GM23338 (cell line): ENCODE measurements around the gene KCTD21. TPM values are rescaled to one million over a fixed set of nuclear protein-coding genes. Genes with fewer than 3 reads are reported as not detected.

ENCODE experiments used
- ATAC-seq: fragments of 200-7000 bp; cut with Tn5 transposase; 3 replicates; pipeline ENCODE4 v1.9.1; 2020
- DNase-seq: peaks from one replicate; pipeline ENCODE4 v3.0.0-alpha.2; 2015; ENCODE audit warnings: low spot score
- H2AFZ ChIP-seq: fragments of 200-600 bp; sonication (generic); 2 replicates; pipeline ENCODE4 v1.8.0; 2016; ENCODE audit warnings: antibody characterized with exemption, mild to moderate bottlenecking, moderate library complexity
- H3F3A ChIP-seq: fragments of 200-600 bp; sonication (generic); replicated peaks from 2 replicates; pipeline ENCODE4 v1.8.0; 2017; ENCODE audit warnings: antibody characterized with exemption, mixed run types, low read depth
- H3K27ac ChIP-seq: fragments of 200-600 bp; sonication (generic); 2 replicates; pipeline ENCODE4 v1.6.1; 2016; ENCODE audit warnings: low read depth
- H3K27me3 ChIP-seq: fragments of 200-600 bp; sonication (generic); 2 replicates; pipeline ENCODE4 v1.8.0; 2016; ENCODE audit warnings: mild to moderate bottlenecking, mixed run types, moderate library complexity; ENCODE audit not compliant: insufficient read depth
- H3K36me3 ChIP-seq: fragments of 200-600 bp; sonication (generic); 2 replicates; pipeline ENCODE4 v1.8.0; 2016; ENCODE audit warnings: mild to moderate bottlenecking; ENCODE audit not compliant: insufficient read depth
- H3K4me1 ChIP-seq: fragments of 200-600 bp; sonication (generic); 2 replicates; pipeline ENCODE4 v1.8.0; 2016; ENCODE audit warnings: mild to moderate bottlenecking, moderate library complexity; ENCODE audit not compliant: insufficient read depth
- H3K4me2 ChIP-seq: fragments of 200-600 bp; sonication (generic); 2 replicates; pipeline ENCODE4 v1.7.1; 2017; ENCODE audit warnings: mixed run types
- H3K4me3 ChIP-seq: fragments of 200-600 bp; sonication (generic); 2 replicates; pipeline ENCODE4 v1.6.1; 2016; ENCODE audit warnings: mixed run types
- H3K79me2 ChIP-seq: fragments of 200-600 bp; sonication (generic); replicated peaks from 2 replicates; pipeline ENCODE4 v1.8.0; 2017; ENCODE audit warnings: mild to moderate bottlenecking; ENCODE audit not compliant: insufficient read depth
- H3K9me2 ChIP-seq: fragments of 200-600 bp; sonication (generic); 2 replicates; pipeline ENCODE4 v1.8.0; 2017; ENCODE audit not compliant: insufficient read depth
- H4K20me1 ChIP-seq: fragments of 200-600 bp; sonication (generic); replicated peaks from 2 replicates; pipeline ENCODE4 v1.8.0; 2017; ENCODE audit warnings: mild to moderate bottlenecking; ENCODE audit not compliant: insufficient read depth
- H3K27ac Mint-ChIP-seq: 2 replicates; pipeline ENCODE4 v1.8.0; 2020; ENCODE audit warnings: inconsistent platforms, mild to moderate bottlenecking, moderate library complexity, mixed read lengths
- H3K27me3 Mint-ChIP-seq: 3 replicates; pipeline ENCODE4 v1.8.0; 2022; ENCODE audit warnings: low read depth, mild to moderate bottlenecking, moderate library complexity, mixed read lengths, inconsistent platforms; ENCODE audit not compliant: insufficient read depth, poor library complexity
- H3K36me3 Mint-ChIP-seq: 3 replicates; pipeline ENCODE4 v1.8.0; 2021; ENCODE audit warnings: low read depth, mild to moderate bottlenecking, inconsistent platforms, moderate library complexity, mixed read lengths
- H3K4me1 Mint-ChIP-seq: 3 replicates; pipeline ENCODE4 v1.8.0; 2020; ENCODE audit warnings: mild to moderate bottlenecking, inconsistent platforms, mixed read lengths
- H3K4me3 Mint-ChIP-seq: 3 replicates; pipeline ENCODE4 v1.8.0; 2021; ENCODE audit warnings: moderate library complexity, mild to moderate bottlenecking, inconsistent platforms, mixed read lengths
- H3K9me3 Mint-ChIP-seq: 3 replicates; pipeline ENCODE4 v1.8.0; 2020; ENCODE audit warnings: moderate library complexity, mild to moderate bottlenecking, inconsistent platforms, mixed read lengths
- ETS1 ChIP-seq: IDR thresholded peaks from 2 replicates; pipeline ENCODE4 v1.6.1; 2016; ENCODE audit warnings: antibody characterized with exemption
- EZH2 ChIP-seq: fragments of 200-600 bp; sonication (generic); IDR thresholded peaks from one replicate; pipeline ENCODE4 v1.8.0; 2017; ENCODE audit warnings: antibody characterized with exemption, mild to moderate bottlenecking, low read depth; ENCODE audit not compliant: unreplicated experiment
- JUNB ChIP-seq: IDR thresholded peaks from one replicate; pipeline ENCODE4 v1.6.1; 2016; ENCODE audit warnings: antibody characterized with exemption; ENCODE audit not compliant: unreplicated experiment
- ZNF114 ChIP-seq: fragments of 250-450 bp; sonication (Bioruptor Pico); IDR thresholded peaks from 2 replicates; pipeline ENCODE4 v1.5.0; 2020; ENCODE audit warnings: mild to moderate bottlenecking, moderate library complexity
- ZNF462 ChIP-seq: fragments of 250-450 bp; sonication (Bioruptor Pico); IDR thresholded peaks from 2 replicates; pipeline ENCODE4 v1.5.0; 2020; ENCODE audit warnings: mild to moderate bottlenecking, moderate library complexity
- polyA plus RNA-seq: library from polyadenylated mRNA; unstranded; fragments of >200 nt; fragmentation: Nextera tagmentation; extraction: Ambion mirVana; gene quantifications from 2 replicates; pipeline ENCODE4 v1.2.1, GENCODE V29; 2016
- total RNA-seq: library from RNA; depleted of rRNA; stranded (reverse); fragments of >200 nt; shearing (Covaris generic); gene quantifications from 2 replicates; pipeline ENCODE4 v1.2.3, GENCODE V29; 2014

The KCTD21 gene
- total and polyA plus RNA-seq, 2 experiments from 2014 or later = 1.0 to 3.7 TPM

- TF ChIP-seq ZNF462 (CRISPR knock-in tag) = no peak
These were observed 19.3 kb upstream of the KCTD21 start (continued) for GRCh38 chr11:78207532-78208256.

GRCh38 chr11:78205691-78206090 is 17.3 kb upstream of the KCTD21 start:
- Histone ChIP-seq H3K4me1 (no peaks in the 10 kb centered on the region), H3F3A (no peaks in the 10 kb centered on the region), H3K9me2 (no peaks in the 10 kb centered on the region), H3K27me3 (no peaks in the 10 kb centered on the region), H3K27ac (no peak overlapping the region), H3K4me2 (no peak overlapping the region), H2AFZ (no peak overlapping the region), H3K4me3 (no peak overlapping the region), H4K20me1 (no peaks in the 10 kb centered on the region), H3K36me3 (no peaks in the 10 kb centered on the region), H3K79me2 (no peaks in the 10 kb centered on the region)
- ATAC-seq (no peak), DNase-seq (no peak)
- Mint-ChIP-seq H3K27ac (no peak overlapping the region), H3K4me1 (peaks cover 5% of the 10 kb centered on the region), H3K4me3 (no peak overlapping the region), H3K9me3 (no peaks in the 10 kb centered on the region), H3K27me3 (peaks cover 9% of the 10 kb centered on the region), H3K36me3 (peaks cover 7% of the 10 kb centered on the region; the same call in 2 of the 3 replicates)
- TF ChIP-seq ETS1 = no peak
- TF ChIP-seq EZH2 = no peak
- no peak for TF ChIP-seq ZNF114
- no peak for TF ChIP-seq JUNB
- TF ChIP-seq ZNF462 (CRISPR knock-in tag) = no peak
